HG03439 (cell line): ENCODE data around the gene AKR1B1.

Source experiments
- ATAC-seq: cut with Tn5 transposase; IDR thresholded peaks from one replicate; pipeline ENCODE4 v1.9.1; 2021; ENCODE audit warnings: mild to moderate bottlenecking, moderate library complexity; ENCODE audit not compliant: unreplicated experiment

The AKR1B1 gene

DNA sequence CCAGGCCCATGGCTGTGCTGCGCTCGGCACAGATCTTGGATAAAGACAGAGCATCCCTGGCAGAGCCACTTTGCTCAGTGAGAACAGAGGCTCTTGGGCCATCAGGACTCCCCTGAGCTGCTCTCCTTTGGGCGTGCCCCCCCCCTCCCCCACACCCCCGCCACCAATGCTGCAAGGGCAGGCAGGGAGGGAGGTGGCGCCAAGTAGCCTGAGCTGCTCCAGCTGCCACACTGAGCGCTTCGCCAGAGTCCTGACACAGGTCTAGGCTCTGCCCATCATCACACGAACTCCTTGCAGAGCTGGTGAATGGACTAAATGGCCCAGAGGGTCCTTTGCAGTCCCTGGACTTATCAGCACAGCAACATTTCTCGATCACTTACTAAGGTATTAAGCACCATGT is 12.5 kb downstream of the AKR1B1 start:
- ATAC-seq, result no peak

DNA sequence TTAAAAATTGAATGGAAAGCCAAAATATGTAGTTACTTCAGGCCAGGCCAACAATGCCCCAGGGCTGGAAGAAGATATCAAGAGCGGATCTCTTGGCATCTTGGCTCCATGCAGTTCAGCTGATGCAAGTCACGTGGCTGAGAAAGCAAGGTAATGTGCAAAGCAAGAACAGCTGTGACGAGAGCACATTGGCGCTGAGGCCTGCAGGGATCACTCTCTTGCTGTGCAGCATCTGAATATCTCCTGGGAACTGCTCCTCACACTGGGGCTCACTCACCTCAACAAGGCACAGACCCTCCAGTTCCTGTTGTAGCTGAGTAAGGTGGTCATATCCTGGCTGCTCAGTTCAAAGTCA is 14.0 kb downstream of the AKR1B1 start:
- ATAC-seq, result no peak

DNA sequence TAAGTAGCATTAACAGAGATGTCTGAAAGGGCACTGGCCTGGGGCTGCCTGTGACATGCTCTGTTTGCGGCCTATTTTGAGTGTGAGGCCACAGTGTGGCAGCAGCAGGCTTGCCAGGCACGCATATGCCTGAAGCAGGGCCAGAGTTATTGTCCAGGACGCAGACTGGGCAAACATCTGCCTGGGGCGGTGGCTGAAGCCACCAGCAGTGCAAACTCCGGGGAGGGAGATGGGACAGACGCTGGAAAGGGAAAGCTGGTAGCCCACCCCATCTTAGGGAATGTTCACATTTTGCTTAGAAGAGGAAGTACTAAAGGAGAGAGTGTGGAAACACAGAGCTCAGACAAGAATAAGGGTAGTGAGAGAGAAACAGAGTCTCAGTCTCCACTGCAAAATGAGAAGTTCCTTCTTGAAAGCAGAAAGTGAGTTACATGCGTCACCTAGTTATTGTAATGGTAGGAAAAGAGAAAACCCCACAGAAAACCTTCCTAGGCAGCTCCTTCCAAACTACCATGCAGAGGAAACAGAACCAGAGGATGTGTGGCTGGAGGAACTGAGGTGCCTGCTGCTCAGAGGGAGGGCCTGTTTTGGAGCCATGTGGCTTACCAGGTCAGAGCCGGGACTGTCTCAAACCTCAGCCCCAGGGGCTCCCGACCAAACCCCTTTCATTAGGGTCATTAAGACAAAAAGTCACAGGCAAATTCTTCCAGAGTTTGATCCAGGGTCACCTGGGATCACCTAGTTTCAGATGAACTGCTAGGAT is 14.5 kb downstream of the AKR1B1 start:
- ATAC-seq, result no peak

DNA sequence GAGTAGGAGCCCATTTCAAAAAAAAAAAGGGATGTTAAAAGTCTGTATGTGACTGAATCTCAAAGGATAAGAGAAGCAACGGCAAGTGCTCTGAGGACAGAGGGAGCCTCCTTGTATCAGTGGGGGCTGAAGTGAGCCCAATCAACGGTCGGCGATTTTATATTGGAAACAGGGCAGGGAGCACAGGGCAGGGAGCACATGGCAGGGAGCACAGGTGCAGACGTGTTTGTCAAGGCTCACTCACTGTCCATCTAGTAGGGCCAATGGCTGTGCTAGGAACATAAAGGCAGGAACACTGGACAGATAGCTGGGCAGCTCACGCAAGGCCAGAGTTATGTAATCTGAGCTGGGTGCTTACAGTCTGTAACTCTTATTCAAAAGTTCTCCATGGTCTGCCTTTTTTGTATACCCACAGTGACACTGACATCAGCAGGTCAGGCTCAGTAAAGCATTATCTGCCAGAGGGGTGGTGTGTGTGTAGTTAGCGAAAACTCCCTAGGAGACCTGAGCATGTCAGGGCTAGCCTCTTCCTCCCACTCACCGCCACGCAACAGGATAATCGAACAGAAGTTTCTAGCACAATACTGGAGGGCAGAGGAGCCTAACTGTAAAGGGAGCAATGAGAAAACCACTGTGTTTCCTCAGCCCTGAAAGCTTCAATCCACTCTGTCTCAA is 15.4 kb downstream of the AKR1B1 start:
- ATAC-seq, result no peak

DNA sequence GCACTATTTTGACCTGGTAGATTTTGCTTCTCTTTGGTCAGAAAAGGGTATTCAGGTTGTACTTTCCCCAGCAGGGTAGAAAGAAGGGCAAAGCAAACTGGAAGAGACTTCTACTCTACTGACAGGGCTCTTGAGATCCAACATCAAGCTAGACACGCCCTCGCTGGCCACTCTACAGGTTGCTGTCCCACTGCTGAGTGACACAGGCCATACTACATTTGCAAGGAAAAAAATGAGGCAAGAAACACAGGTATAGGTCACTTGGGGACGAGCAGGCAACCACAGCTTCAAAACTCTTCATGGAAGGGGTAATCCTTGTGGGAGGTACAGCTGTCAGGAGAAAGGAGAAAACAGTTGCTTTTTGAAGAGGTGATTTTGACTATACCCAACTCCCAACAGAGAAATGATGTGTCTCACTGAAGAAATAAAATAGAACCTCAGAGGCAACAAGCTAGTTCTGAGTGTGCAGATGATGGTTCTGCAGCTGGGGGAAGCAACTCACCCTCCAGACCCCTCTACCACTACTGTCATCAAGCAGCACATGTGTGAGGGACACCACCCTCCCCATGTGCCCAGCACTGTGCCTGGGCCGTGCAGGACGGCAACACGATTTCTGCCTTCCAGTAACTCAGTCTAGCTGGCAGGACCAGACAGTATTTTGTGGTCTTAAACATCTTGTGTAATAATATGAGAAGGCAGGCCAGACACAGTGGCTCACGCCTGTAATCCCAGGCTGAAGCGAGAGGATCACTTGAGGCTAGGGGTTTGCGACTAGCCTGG is 16.3 kb downstream of the AKR1B1 start:
- no peak for ATAC-seq

DNA sequence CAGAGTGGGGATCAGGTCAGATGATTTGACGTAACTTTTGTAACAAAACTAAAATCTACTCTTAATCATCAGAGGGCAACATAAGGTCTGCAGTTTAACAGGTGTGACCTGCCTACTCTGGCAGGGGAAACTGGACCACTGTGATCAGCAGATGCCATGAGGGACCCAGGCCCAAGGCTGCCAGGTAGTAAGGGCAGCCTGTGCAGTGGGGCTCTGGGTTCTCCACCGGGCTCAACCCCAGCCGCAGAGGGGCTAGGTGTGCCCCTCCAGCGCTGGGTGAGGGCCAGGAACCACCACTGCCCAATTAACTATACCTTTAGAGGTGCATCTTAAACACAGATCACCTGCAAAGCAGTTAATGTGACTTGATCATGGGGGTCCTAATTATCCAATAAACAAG is 17.6 kb downstream of the AKR1B1 start:
- ATAC-seq, result no peak

DNA sequence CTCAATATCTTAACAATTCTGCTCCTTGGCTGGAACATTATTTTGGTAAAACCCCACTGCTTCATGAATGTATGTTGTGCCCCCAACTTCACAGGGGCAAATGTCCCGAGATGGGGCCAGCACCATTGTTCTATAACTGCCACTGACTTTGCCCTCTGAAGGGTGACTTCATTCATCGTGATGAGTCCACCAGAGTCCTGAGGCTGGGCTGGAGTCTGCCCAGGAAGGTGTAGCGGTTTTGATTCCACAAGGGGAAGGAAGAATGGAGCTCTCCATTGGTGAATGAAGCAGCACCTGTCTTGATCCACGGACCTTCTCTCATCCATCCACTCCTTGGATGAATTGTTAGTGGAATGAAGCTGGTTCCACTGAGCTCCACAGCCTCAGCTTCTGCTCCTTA is 18.4 kb downstream of the AKR1B1 start:
- ATAC-seq, result no peak

DNA sequence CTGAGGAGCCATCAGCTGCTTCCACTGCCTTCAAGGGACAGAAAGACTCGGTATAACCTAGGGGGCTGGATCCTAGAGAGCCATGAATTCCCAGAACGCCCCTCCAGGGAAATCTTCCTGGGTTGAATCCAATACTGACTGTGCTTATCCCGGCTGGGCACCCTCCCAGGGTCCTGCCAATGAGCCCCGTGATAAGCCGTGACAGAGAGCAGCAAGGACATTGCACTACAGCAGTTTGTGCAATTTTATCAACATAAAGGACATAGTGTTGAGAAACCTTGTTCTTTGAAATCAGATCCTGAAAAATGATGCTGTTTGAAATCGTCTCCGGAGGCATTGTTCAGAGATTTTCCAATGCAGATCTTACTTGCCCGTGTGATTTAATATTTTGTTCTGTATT is 18.8 kb downstream of the AKR1B1 start:
- no peak for ATAC-seq

DNA sequence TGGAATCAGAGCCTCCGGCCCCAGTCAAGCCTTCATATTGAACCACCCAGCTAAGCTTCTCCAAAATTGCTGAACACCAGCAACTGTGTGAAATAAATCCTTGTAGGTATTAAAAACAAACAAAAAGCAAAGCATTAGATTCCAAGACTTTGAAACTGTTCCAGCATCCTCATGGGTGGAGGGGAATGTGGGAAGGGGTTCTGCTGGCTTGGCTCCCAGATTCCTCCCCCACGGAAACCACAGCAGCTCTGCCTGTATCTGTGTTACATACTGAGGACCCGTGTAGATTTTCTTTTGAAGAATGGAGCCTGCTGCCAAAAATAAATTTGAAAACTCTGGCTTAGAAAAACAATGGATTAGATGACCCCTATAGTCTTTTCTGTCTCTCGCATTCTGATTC is 20.0 kb downstream of the AKR1B1 start:
- ATAC-seq, result no peak

DNA sequence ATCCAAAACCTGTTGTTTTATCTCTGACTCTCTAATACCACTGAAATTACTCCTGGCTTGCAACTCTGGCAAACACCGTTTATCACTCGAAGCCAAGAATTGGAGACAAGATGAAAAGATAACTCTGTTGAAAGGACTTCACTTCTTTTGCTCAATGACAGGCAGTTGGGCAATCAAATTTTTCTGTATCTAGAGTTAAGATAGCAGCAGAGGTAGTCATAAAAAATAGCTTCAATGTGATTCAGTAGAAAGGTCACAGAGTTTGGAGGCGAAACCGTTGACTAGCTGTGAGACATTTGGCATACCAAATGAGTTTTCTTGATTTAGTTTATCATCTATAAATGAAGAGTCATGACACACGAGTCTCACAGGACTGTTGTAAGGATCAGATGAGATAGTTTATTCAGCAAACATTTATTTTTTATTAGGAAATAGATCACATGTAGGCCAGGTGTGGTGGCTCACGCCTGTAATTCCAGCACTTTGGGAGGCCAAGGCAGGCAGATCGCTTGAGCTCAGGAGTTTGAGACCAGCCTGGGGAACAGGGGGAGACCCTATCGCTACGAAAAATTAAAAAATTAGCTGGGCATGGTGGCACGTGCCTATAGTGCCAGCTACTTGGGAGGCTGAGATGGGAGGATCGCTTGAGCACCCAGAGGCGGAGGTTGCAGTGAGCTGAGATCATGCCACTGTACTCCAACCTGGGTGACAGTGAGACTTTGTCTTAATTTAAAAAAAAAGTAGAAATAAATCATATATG is 23.6 kb downstream of the AKR1B1 start:
- ATAC-seq, result no peak

DNA sequence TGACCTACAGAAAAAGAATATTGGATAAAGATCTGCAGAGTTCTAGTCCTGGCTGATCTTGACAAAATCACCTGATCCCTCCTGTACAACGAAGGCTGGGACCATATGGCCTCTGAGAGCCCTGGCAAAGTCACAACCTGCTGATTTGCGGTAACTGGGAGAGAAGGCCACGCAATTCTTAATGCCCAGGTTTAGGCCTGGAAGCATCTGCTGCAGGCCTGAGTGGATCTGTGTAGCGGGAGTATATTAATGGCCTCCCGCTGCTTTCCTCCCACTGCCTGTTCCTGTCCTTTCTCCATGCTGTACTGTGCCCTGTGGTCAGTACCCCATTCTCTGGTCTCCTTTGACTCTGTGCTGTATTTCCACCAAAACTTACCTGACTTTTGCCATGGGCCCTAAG is 24.2 kb downstream of the AKR1B1 start:
- no peak for ATAC-seq

DNA sequence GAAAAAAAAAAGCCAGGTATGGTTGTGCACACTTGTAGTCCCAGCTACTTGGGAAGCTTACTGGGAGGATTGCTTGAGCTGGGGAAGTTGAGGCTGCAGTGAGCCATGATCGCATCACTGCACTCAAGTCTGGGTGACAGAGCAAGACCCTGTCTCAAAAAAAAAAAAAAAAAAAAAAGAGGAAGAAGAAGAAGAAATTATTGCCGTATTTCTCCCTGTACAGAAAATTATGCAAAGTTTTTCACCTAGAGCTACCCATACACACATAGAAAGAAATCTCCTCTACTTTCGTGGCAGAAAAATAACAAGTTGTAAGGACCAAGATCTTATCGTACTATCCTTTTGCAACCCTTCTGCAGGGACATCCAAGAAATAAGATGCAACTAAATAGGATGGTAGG is 25.5 kb downstream of the AKR1B1 start:
- no peak for ATAC-seq

DNA sequence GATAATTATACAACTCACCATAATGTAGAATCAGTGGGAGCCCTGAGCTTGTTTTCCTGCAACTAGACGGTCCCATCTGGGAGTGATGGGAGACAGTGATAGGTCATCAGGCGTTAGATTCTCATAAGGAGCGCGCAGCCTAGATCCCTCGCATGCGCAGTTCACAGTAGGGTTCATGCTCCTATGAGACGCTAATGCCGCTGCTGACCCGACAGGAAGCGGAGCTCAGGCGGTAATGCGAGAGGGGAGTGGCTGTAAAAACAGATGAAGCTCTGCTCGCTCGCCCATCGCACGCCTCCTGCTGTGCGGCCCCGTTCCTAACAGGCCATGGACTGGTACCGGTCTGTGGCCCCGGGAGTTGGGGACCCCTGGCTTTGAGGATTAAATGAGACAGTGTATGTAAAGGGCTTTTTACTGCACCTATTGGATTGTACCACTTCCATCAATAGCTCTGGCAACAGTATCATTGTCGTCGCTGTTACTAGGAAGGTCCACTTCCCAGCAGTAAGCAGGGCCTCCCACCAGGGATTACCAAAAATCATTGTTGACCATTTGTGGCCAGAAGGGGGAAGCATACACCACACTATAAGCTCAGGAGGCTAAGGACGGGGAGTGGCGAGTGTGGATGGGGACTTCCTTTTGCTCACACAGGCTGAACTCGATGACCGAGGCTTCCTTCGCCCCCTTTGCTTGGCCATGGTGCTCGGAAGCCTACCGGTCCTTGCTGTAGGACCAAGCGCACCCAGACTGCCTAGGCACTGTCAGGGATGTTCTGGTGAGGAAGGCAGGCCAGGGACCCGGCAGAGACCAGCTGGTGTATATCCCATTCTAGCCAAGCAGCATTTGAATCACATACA is 26.4 kb downstream of the AKR1B1 start:
- peak; percentile 97 for ATAC-seq

DNA sequence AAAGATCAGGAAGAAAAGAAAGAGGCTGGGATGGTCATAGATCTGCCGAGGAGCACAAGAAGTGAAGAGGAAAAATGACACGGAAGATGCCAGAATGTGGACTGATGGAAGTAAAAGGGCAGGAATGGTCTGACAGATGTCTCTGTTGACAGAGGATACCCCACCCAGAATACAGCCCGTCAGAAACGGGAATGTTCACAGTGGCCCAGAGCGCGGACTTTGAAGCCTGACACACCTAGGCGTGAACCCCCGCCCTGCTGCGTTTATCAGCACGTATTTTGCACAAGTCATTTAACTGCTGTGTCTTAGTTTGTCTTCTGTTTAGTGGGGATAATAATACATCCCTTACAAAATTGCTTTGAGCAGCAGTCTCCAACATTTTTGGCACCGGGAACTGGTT is 27.1 kb downstream of the AKR1B1 start:
- ATAC-seq, result no peak

DNA sequence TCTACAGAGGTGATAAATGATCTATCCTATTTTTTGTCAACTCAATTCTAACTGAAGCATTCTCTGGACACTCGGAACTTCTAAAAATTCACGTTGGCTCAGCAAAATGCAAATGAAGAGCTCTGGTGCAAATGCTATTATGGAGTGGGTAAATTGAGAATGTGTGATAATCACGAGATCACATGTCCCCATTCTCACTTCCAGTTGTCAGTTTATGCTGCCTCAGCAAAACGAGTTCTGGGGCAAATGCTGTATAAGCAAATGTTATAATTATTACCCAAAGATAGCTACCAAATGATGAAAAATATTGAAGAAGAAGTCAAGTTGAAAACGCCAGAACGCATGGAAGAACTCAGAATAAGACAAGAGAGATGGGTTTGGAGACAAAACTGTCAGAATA is 29.4 kb downstream of the AKR1B1 start:
- ATAC-seq, result no peak

DNA sequence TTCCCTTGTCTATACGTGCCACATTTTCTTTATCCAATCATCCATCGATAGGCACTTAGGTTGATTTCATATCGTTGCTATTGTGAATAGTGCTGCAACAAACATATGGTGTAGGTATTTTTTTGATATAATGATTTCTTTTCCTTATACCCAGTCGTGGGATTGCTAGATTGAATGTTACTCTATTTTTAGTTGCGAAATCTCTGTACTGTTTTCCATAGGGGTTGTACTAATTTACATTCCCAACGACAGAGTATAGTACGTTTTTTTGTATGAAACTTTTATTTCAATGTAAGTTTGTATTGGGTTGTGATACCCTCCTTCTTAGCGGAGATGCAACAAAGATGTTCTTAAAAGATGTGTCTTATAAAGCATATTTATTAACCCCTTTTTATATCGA is 30.0 kb downstream of the AKR1B1 start:
- no peak for ATAC-seq

DNA sequence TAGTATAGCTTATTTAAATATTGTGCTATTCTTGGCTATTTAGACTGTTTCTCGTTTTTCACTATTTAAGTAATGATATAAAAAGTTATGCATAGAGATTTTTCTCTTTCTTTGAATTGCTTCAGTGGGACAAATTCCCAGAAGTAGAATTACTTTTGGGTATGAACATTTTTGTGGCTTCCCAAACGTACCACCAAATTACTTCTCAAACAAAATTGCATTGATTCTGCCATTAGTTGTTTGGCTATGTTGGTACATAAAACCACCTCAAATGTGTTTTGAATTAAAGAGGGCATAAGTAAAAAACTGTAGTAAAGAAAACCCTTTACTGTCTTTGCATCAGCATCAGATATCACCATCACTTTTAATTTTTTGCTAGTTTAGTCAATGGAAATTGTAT is 31.0 kb downstream of the AKR1B1 start:
- ATAC-seq, result no peak

DNA sequence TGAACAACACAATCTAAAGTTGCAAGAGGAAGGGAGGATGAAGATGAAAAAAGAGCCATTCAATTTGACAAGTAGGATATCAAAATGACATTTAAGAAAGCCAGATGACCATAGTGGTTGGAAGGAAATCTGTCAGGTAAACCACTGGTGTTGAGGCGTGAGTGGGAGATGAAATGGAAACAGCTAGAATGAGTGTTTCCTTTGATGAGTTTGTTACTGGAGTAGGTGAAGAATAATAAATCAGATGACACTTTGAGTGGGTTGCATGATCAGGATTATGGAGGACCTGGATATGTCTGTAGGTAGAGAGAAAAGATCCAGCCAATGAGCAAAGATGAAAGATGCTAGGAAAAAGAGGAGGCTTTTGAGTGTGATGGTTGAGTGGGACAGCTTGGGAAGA is 33.1 kb downstream of the AKR1B1 start:
- no peak for ATAC-seq

DNA sequence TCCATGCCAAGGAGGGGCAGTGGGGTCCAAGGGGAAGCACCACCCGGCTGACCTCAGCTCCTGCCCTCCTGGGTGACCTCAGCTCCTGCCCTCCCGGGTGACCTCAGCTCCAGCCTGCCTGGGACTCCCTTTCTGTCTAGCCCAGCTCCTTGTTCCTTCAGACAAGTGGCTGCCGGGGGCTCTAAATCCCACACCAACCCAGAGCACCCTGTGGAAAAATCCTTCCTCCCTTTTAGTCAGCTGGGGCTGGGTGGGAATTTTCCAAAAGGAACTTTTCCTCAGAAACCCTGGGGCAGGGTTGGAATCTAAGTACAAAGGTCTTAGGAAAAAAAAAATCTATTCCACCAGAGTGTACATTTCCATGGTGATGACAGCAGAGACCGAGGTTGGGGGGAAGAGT is 36.3 kb downstream of the AKR1B1 start:
- no peak for ATAC-seq

DNA sequence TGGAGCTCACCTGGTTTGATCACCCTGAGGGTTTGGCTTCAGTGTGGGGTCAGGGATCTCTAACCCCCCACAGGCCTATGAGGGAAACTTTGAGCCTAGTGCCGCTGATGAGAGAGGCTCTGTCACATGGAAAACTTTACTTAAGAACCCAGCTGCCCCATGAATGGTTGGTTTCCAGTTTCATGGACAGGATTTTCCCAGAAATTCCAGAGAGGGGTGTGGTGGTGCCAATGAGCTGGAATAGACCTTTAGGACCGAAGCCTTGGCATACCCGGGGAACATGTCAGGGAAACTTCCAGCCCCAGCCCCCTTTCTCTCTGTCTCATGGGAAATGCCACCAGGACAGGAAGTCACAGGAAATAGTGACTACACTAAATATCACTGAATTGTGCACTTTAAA is 36.9 kb downstream of the AKR1B1 start:
- ATAC-seq, result no peak
